BLaER1 treated with 17β-estradiol and CSF1 and Interleukin-3, amounts not matched to agents 10 nM and 100 nM (cell line): ENCODE results near the gene STAP2.
A peak's percentile ranks its signal among the peaks of the same experiment; 100 is the strongest.
"Not testable (repeated sequence)": the region's sequence is repeated elsewhere in the genome, so short reads cannot be mapped to it uniquely, and the experiment has no call there.

Experiments used
- H3K27ac ChIP-seq, 11 experiments: shearing (Covaris generic); formaldehyde crosslinking; 2 replicates each; pipeline ENCODE4 v1.8.1; 2022
- H3K27me3 ChIP-seq, 11 experiments: shearing (Covaris generic); formaldehyde crosslinking; 2 replicates each; pipeline ENCODE4 v1.8.1; 2022
- H3K36me3 ChIP-seq, 11 experiments: shearing (Covaris generic); formaldehyde crosslinking; 2 replicates each; pipeline ENCODE4 v1.8.1; 2022
- H3K4me1 ChIP-seq, 10 experiments: shearing (Covaris generic); formaldehyde crosslinking; 2 replicates each; pipeline ENCODE4 v1.8.1; 2022
- H3K4me2 ChIP-seq, 11 experiments: shearing (Covaris generic); formaldehyde crosslinking; 2 replicates each; pipeline ENCODE4 v1.8.1; 2022
- H3K4me3 ChIP-seq, 10 experiments: shearing (Covaris generic); formaldehyde crosslinking; 2 replicates each; pipeline ENCODE4 v1.8.1; 2022
- H3K9ac ChIP-seq, 11 experiments: shearing (Covaris generic); formaldehyde crosslinking; 2 replicates each; pipeline ENCODE4 v1.8.1; 2022
- H3K9me3 ChIP-seq, 11 experiments: shearing (Covaris generic); formaldehyde crosslinking; replicated peaks in 1 of 11; 2 replicates each; pipeline ENCODE4 v1.8.1; 2022
- H4K20me1 ChIP-seq, 11 experiments: shearing (Covaris generic); formaldehyde crosslinking; 2 replicates each; pipeline ENCODE4 v1.8.1; 2022
- Cebpa-rat ChIP-seq, 11 experiments: shearing (Covaris generic); IDR thresholded peaks; 2 replicates each; pipeline ENCODE4 v1.8.1; 2022

The STAP2 gene

DNA sequence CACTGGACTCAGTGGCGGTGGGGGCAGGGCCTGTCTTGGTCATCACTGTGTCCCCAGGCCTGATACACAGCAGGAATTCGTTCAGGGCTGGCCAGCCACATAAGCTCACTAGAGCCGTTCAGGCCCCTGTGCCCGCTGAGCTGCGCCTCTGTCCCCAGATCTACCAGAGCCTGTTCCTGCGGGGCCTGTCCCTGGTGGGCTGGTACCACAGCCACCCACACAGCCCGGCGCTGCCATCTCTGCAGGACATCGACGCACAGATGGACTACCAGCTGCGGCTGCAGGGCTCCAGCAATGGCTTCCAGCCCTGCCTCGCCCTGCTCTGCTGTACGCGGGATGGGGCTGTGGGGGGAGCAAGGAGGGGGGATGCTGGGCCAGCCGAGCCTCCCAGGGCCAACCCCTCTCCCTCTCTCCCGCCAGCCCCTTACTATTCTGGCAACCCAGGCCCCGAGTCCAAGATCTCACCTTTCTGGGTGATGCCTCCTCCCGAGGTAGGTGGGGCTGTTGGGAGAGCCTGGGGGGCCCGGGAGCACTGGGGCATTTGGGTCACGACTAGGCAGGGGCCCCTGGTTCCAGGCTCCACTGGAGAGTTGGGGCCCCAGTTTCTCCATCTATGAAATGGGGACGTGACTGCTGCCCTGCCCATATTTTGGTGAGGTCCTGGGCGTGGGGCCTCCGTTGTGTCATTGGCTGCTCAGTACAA is 18.6 kb upstream of the STAP2 start:
- Histone ChIP-seq H3K36me3 (peaks cover 46 to 90% (median 79%) of the 10 kb centered on the region in 11 experiments), H4K20me1 (peaks cover 18 to 91% (median 41%) of the 10 kb centered on the region in 11 experiments; a peak in 20 of 22 replicates), H3K4me3 (no peak overlapping the region)

DNA sequence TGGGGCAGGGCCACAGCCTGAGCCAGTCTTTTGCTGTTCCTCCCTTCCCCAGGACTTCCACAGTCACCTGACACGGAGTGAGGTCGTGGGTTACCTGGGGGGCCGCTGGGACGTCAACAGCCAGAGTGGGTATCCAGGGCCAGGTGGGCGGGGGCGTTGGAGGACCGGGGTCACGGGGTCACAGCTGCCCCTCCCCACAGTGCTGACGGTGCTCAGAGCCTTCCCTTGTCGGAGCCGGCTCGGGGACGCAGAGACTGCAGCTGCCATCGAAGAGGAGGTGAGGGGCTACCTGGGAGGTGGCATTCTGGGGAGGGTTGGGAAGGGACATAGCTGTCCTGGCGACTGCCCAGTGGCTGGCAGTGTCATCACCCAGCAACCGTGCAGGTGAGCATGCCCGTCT is 16.3 kb upstream of the STAP2 start:
- Histone ChIP-seq H4K20me1 (peaks cover 5 to 73% (median 27%) of the 10 kb centered on the region in 11 experiments; a peak in 20 of 22 replicates), H3K27me3 (no peaks in the 10 kb centered on the region), H3K4me1 (no peaks in the 10 kb centered on the region), H3K9ac (no peak overlapping the region), H3K9me3 (no peaks in the 10 kb centered on the region), H3K4me2 (no peak overlapping the region), H3K36me3 (peaks cover 27 to 82% (median 64%) of the 10 kb centered on the region in 11 experiments), H3K4me3 (no peak overlapping the region), H3K27ac (no peak overlapping the region)
- no peak for TF ChIP-seq Cebpa-rat (IDR thresholded peaks at IDR 0.05)

More for the DNA sequence above, 18.6 kb upstream of the STAP2 start:
- Histone ChIP-seq H3K4me2 (no peak overlapping the region), H3K27me3 (no peaks in the 10 kb centered on the region), H3K4me1 (no peaks in the 10 kb centered on the region), H3K27ac (no peak overlapping the region), H3K9ac (0 out of 22 replicates have a peak overlapping the region, but pooled peaks of 1 of the 11 experiments have one; percentile 14), H3K9me3 (no peaks in the 10 kb centered on the region)
- no peak for TF ChIP-seq Cebpa-rat (IDR thresholded peaks at IDR 0.05)

DNA sequence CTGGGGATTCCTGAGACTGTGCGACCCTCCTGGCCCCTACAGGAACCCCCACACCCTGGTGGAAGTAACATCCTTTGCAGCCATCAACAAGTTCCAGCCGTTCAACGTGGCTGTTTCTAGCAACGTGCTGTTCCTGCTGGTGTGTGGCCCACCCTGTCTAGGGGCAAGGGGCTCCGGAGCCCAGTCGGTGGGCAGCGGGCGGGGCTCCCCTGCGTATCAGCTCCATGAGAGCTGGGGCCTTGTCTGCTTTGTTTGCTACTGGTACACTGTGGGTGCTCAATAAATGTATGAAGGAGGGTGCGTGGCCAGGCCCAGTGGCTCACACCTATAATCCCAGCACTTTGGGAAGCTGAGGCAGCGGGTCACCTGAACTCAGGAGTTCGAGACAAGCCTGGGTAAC is 15.7 kb upstream of the STAP2 start:
- Histone ChIP-seq H3K27me3 (no peaks in the 10 kb centered on the region), H3K4me1 (no peaks in the 10 kb centered on the region), H3K4me3 (no peak overlapping the region), H3K36me3 (peaks cover 21 to 81% (median 64%) of the 10 kb centered on the region in 11 experiments), H3K9ac (no peak overlapping the region), H3K4me2 (no peak overlapping the region), H3K9me3 (no peaks in the 10 kb centered on the region), H4K20me1 (peaks cover 0 to 67% (median 21%) of the 10 kb centered on the region in 11 experiments; a peak in 18 of 22 replicates), H3K27ac (no peak overlapping the region)
- TF ChIP-seq Cebpa-rat (IDR thresholded peaks at IDR 0.05), result no peak

DNA sequence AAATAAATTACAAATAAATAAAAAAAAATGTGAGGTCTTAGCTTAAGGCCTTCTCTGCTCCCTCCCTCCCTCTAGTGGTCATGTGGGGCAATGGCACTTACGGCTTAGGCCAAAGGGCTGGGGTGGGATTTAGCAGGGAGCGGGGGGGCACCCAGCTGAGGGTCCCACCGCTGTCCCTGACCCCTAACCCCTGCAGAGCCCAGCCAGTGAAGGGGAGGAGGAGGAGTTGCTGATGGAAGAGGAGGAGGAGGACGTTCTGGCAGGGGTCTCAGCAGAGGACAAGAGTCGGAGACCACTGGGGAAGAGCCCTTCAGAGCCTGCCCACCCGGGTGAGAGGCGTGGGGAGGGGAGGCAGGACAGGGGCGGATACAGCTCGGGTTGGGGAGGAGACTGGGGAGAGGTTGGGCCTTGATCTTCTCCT is 14.1 kb upstream of the STAP2 start:
- H4K20me1 ChIP-seq, result peaks cover 0 to 51% (median 7%) of the 10 kb centered on the region in 11 experiments; a peak in 12 of 22 replicates
- TF ChIP-seq Cebpa-rat (IDR thresholded peaks at IDR 0.05), result no peak
- no peaks in the 10 kb centered on the region for H3K27me3 ChIP-seq
- no peaks in the 10 kb centered on the region for H3K9me3 ChIP-seq
- no peaks in the 10 kb centered on the region for H3K4me1 ChIP-seq
- H3K27ac ChIP-seq, result no peak overlapping the region
- no peak overlapping the region for H3K4me2 ChIP-seq
- no peak overlapping the region for H3K4me3 ChIP-seq
- no peak overlapping the region for H3K9ac ChIP-seq
- H3K36me3 ChIP-seq, result peaks cover 16 to 81% (median 61%) of the 10 kb centered on the region in 11 experiments

DNA sequence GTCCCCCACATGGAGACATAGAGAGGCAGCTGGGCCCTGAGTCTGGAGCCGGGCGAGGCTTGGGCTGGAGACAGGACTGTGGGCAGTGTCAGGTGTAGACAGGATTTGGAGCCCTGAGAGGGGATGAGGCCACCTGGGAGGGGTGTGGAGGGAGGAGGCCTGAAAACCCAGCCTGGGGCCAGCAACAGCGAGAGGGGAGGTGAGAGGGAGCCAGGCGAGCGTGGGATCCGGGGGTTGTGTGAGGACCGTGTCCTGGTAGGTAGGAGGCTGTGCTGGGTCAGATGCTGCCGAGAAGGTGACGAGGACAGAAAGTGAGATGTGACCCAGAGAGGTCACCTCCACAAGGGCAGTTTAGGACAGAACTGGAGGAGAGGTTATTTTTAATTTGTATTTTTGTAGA is 12.1 kb upstream of the STAP2 start:
- TF ChIP-seq Cebpa-rat (IDR thresholded peaks at IDR 0.05), result no peak
- H3K4me2 ChIP-seq, result no peak overlapping the region
- no peak overlapping the region for H3K27ac ChIP-seq
- no peaks in the 10 kb centered on the region; a peak in 3 of 20 replicates for H3K4me1 ChIP-seq
- no peaks in the 10 kb centered on the region for H3K27me3 ChIP-seq
- peaks cover 25 to 78% (median 60%) of the 10 kb centered on the region in 11 experiments for H3K36me3 ChIP-seq
- no peaks in the 10 kb centered on the region for H3K9me3 ChIP-seq
- H4K20me1 ChIP-seq, result peaks cover 0 to 43% (median 3%) of the 10 kb centered on the region in 11 experiments; a peak in 4 of 22 replicates
- H3K9ac ChIP-seq, result peak overlapping the region in 4 of 11 experiments; percentile 7 to 25 (median 16); a peak in 3 of 22 replicates
- no peak overlapping the region for H3K4me3 ChIP-seq

DNA sequence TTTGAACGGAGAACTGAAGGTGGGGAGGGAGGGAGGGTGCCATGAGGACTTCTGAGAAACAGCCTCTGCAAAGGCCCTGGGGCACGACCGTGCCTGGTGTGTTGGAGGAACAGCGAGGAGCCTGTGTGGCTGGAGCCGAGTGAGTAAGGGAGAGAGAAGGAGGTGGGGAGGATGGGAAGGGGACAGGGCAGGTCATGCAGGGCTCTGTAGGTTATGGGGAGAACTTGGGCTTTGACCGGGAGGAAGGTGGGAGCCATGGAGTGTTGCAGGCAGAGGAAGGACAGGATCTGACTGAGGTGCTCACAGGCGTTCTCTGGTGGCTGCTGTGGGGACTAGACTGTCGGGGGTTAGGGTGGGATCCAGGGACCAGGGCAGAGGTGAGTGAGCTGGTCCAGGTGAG is 11.5 kb upstream of the STAP2 start:
- H3K27me3 ChIP-seq, result no peaks in the 10 kb centered on the region
- no peak for TF ChIP-seq Cebpa-rat (IDR thresholded peaks at IDR 0.05)
- H3K9ac ChIP-seq, result peak overlapping the region in 1 of 11 experiments; percentile 7; a peak in 1 of 22 replicates
- peaks cover 28 to 78% (median 61%) of the 10 kb centered on the region in 11 experiments for H3K36me3 ChIP-seq
- no peak overlapping the region for H3K27ac ChIP-seq
- no peaks in the 10 kb centered on the region for H3K9me3 ChIP-seq
- H4K20me1 ChIP-seq, result peaks cover 0 to 48% (median 3%) of the 10 kb centered on the region in 11 experiments; a peak in 4 of 22 replicates
- peaks cover 0 to 5% (median 0%) of the 10 kb centered on the region in 10 experiments; a peak in 3 of 20 replicates for H3K4me1 ChIP-seq
- no peak overlapping the region for H3K4me2 ChIP-seq
- no peak overlapping the region for H3K4me3 ChIP-seq

DNA sequence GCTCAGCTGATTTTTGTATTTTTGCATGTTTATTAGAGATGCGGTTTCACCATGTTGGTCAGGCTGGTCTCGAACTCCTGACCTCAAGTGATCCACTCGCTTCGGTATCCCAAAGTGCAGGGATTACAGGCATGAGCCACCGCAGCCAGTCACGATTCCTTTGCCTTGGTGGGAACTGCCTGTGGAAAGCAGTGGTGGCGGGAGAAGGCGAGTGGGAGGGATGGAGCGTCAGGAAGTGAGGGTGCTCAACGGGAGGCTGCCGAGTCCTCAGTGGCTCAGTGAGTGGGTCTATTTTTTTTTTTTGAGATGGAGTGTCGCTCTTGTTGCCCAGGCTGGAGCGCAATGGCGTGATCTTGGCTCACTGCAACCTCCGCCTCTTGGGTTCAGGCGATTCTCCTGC is 10.6 kb upstream of the STAP2 start:
- H3K9ac ChIP-seq, H3K4me2 ChIP-seq, H3K9me3 ChIP-seq, H3K27ac ChIP-seq, H3K4me3 ChIP-seq, H3K27me3 ChIP-seq: not testable (repeated sequence)
- Histone ChIP-seq H3K36me3 (peaks cover 28 to 70% (median 53%) of the 10 kb centered on the region in 11 experiments), H4K20me1 (peaks cover 0 to 40% (median 3%) of the 10 kb centered on the region in 11 experiments; a peak in 6 of 22 replicates), H3K4me1 (peaks cover 4 to 10% (median 6%) of the 10 kb centered on the region in 10 experiments)

DNA sequence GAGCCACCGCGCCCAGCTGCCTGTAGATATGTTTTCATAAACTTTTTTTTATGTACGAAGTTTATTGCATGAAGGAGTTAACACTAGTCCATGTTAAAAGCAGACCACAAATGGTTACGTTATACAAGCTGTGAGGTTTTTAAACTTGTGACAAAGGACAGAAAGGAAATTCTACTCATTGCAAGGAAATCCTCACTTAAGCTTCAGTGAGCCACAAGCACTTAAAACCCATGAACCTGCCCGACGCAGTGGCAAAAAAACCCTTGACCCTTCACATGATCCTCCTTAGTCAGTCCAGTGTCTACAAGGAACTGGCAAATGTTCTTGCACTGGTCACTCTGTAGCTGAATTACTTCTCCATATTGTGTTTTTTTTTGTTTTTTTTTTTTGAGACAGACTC is 8.9 kb upstream of the STAP2 start:
- Histone ChIP-seq H3K4me3 (no peak overlapping the region), H3K9me3 (no peaks in the 10 kb centered on the region), H3K4me1 (peaks cover 9 to 15% (median 10%) of the 10 kb centered on the region in 10 experiments), H3K9ac (no peak overlapping the region), H3K36me3 (peaks cover 28 to 58% (median 42%) of the 10 kb centered on the region in 11 experiments), H3K27ac (no peak overlapping the region), H3K27me3 (no peaks in the 10 kb centered on the region), H3K4me2 (no peak overlapping the region), H4K20me1 (peaks cover 0 to 27% (median 0%) of the 10 kb centered on the region in 11 experiments; a peak in 6 of 22 replicates)
- TF ChIP-seq Cebpa-rat (IDR thresholded peaks at IDR 0.05), result no peak

DNA sequence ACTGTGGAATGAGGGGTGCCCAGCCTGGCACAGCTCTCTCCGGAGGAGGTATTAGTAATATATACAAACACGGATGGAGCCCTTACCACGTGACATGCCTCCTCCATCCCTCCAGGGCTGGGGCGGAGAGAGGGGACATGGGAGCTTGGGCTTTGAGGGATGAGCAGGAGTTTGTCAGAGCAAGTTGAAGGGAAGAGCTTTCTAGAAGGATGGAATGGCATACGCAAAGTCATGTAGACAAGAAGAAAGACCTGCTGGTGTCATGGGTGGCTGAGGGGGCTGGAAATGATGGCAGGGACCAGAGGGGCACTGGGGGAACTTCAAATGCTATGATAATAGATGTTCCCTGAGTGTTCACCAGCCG is 7.4 kb upstream of the STAP2 start:
- Histone ChIP-seq H3K9ac (no peak overlapping the region), H3K27me3 (no peaks in the 10 kb centered on the region), H3K9me3 (no peaks in the 10 kb centered on the region), H4K20me1 (peaks cover 0 to 20% (median 0%) of the 10 kb centered on the region in 11 experiments; a peak in 6 of 22 replicates), H3K27ac (no peak overlapping the region), H3K4me1 (peaks cover 16 to 28% (median 18%) of the 10 kb centered on the region in 10 experiments), H3K4me2 (no peak overlapping the region), H3K36me3 (peaks cover 28 to 53% (median 41%) of the 10 kb centered on the region in 11 experiments), H3K4me3 (no peak overlapping the region)
- TF ChIP-seq Cebpa-rat (IDR thresholded peaks at IDR 0.05), result no peak
